HCT116 (cell line): ENCODE results near the gene CDC14A. TPM values are rescaled to one million over a fixed set of nuclear protein-coding genes. Genes with fewer than 3 reads are reported as not detected.

Experiments used
- ATAC-seq: fragments of 200-7000 bp; cut with Tn5 transposase; 2 replicates; pipeline ENCODE4 v1.9.1; 2020; ENCODE audit warnings: mild to moderate bottlenecking, moderate library complexity
- BruUV-seq: library from RNA; stranded (reverse); fragments of 400-500 nt; replicated peaks from 2 replicates; lab custom pipeline; 2021; lab: Mats Ljungman, UMichigan
- CTCF ChIA-PET: fragments of 300-600 bp; sonication (Branson Sonifier 250); formaldehyde crosslinking; loops from one replicate; lab custom pipeline; 2021; ENCODE audit warnings: antibody characterized with exemption; lab: Charles Lee
- POLR2A ChIA-PET: fragments of 300-600, 350-600 bp; sonication (Branson Sonifier 250); formaldehyde crosslinking; loops from one replicate; lab custom pipeline; 2021; ENCODE audit warnings: antibody characterized with exemption; lab: Charles Lee
- RAD21 ChIA-PET, 2 experiments: fragments of 300-600 bp; sonication (Branson Sonifier 250); formaldehyde crosslinking; loops; one replicate each; lab custom pipeline; 2023; ENCODE audit warnings: low total read pairs in 2 of 2; ENCODE audit not compliant: uncharacterized antibody in 2 of 2, unreplicated experiment in 2 of 2, low non-redundant PET in 1 of 2; lab: Charles Lee
- DNase-seq: peaks from one replicate; pipeline ENCODE4 v3.0.0-alpha.2; 2010; ENCODE audit warnings: low read depth, low spot score
- H2AFZ ChIP-seq: fragments of 200-600 bp; shearing (Covaris generic), sonication (generic); 2 replicates; pipeline ENCODE4 v1.6.1; 2017; ENCODE audit warnings: low read depth, mixed run types, mixed read lengths, antibody characterized with exemption, low read length; ENCODE audit not compliant: poor library complexity, severe bottlenecking
- H3K27ac ChIP-seq: 2 replicates; pipeline ENCODE4 v1.5.1; 2012; ENCODE audit warnings: low read depth, low read length
- H3K27me3 ChIP-seq: fragments of 200-600 bp; sonication (generic); 2 replicates; pipeline ENCODE4 v1.6.1; 2016; ENCODE audit warnings: mixed run types, low read length, mixed read lengths; ENCODE audit not compliant: insufficient read depth
- H3K36me3 ChIP-seq, 2 experiments: fragments of 200-500 bp in 1 of 2; fragments of 200-600 bp in 1 of 2; sonication (Bioruptor generic) in 1 of 2; sonication (generic) in 1 of 2; 2 replicates each; pipeline versions ENCODE4 v1.5.1 to v1.6.1; 2014 to 2016; ENCODE audit warnings: low read length in 2 of 2, inconsistent platforms in 1 of 2, mixed read lengths in 1 of 2, mixed run types in 1 of 2; ENCODE audit not compliant: insufficient read depth in 2 of 2, control insufficient read depth in 1 of 2
- H3K4me1 ChIP-seq, 2 experiments: fragments of 200-600 bp in 1 of 2; sonication (generic) in 1 of 2; 2 replicates each; pipeline versions ENCODE4 v1.5.1 to v1.6.1; 2012 to 2017; ENCODE audit warnings: low read length in 2 of 2, inconsistent platforms in 1 of 2, mild to moderate bottlenecking in 1 of 2, mixed read lengths in 1 of 2, mixed run types in 1 of 2, moderate library complexity in 1 of 2; ENCODE audit not compliant: insufficient read depth in 2 of 2, control insufficient read depth in 1 of 2
- H3K4me2 ChIP-seq: fragments of 200-600 bp; sonication (generic); 2 replicates; pipeline ENCODE4 v1.6.1; 2017; ENCODE audit warnings: mixed run types, low read length, mixed read lengths
- H3K4me3 ChIP-seq, 2 experiments: fragments of 200-600 bp in 1 of 2; sonication (generic) in 1 of 2; replicated peaks in 1 of 2; 2 replicates each; pipeline ENCODE4 v1.5.1; 2011 to 2016; ENCODE audit warnings: low read length in 2 of 2, control low read depth in 1 of 2, low read depth in 1 of 2, mild to moderate bottlenecking in 1 of 2, mixed read lengths in 1 of 2, mixed run types in 1 of 2
- H3K79me2 ChIP-seq: fragments of 200-600 bp; sonication (generic); 2 replicates; pipeline ENCODE4 v1.6.1; 2017; ENCODE audit warnings: mild to moderate bottlenecking, mixed run types, low read length, moderate library complexity, mixed read lengths; ENCODE audit not compliant: insufficient read depth
- H3K9ac ChIP-seq: fragments of 200-600 bp; sonication (generic); 2 replicates; pipeline ENCODE4 v1.6.1; 2016; ENCODE audit warnings: low read length, mixed read lengths
- H3K9me2 ChIP-seq: fragments of 200-600 bp; sonication (generic), shearing (Covaris generic); 2 replicates; pipeline ENCODE4 v1.6.1; 2017; ENCODE audit warnings: mixed run types, mild to moderate bottlenecking, moderate library complexity; ENCODE audit not compliant: insufficient read depth
- H3K9me3 ChIP-seq, 2 experiments: fragments of 200-500 bp in 1 of 2; fragments of 200-600 bp in 1 of 2; sonication (Bioruptor generic) in 1 of 2; sonication (generic) in 1 of 2; 2 replicates each; pipeline ENCODE4 v1.6.1; 2014 to 2017; ENCODE audit warnings: low read length in 2 of 2, mixed read lengths in 2 of 2, inconsistent platforms in 1 of 2, low read depth in 1 of 2, mild to moderate bottlenecking in 1 of 2, mixed run types in 1 of 2, moderate library complexity in 1 of 2; ENCODE audit not compliant: control insufficient read depth in 1 of 2, insufficient read depth in 1 of 2
- H4K20me1 ChIP-seq: fragments of 200-600 bp; sonication (generic), shearing (Covaris generic); 2 replicates; pipeline ENCODE4 v1.6.1; 2017; ENCODE audit warnings: mixed run types, mild to moderate bottlenecking, moderate library complexity; ENCODE audit not compliant: insufficient read depth
- CBX3 ChIP-seq: IDR thresholded peaks from 2 replicates; pipeline ENCODE4 v1.6.1; 2012; ENCODE audit warnings: low read depth
- CEBPB ChIP-seq: IDR thresholded peaks from 2 replicates; pipeline ENCODE4 v1.6.1; 2012; ENCODE audit warnings: low read depth
- EGR1 ChIP-seq: IDR thresholded peaks from 2 replicates; pipeline ENCODE4 v1.6.1; 2012; ENCODE audit warnings: low read depth
- ELF1 ChIP-seq: IDR thresholded peaks from 2 replicates; pipeline ENCODE4 v1.6.1; 2012; ENCODE audit warnings: low read depth, borderline replicate concordance
- EZH2 ChIP-seq: fragments of 200-600 bp; sonication (generic); IDR thresholded peaks from 2 replicates; pipeline ENCODE4 v1.6.1; 2017; ENCODE audit warnings: antibody characterized with exemption, mixed run types
- EZH2phosphoT487 ChIP-seq: fragments of 200-600 bp; IDR thresholded peaks from 2 replicates; pipeline ENCODE4 v1.6.1; 2018; ENCODE audit warnings: antibody characterized with exemption, borderline replicate concordance
- MAX ChIP-seq: IDR thresholded peaks from 2 replicates; pipeline ENCODE4 v1.6.1; 2012
- POLR2A ChIP-seq: IDR thresholded peaks from 2 replicates; pipeline ENCODE4 v1.7.0; 2011; ENCODE audit warnings: borderline replicate concordance; ENCODE audit not compliant: insufficient read depth, insufficient read length; ENCODE audit errors: extremely low read depth
- POLR2AphosphoS5 ChIP-seq: IDR thresholded peaks from 2 replicates; pipeline ENCODE4 v1.6.1; 2011; ENCODE audit warnings: mild to moderate bottlenecking, low read depth, low read length, moderate library complexity
- RAD21 ChIP-seq: IDR thresholded peaks from 2 replicates; pipeline ENCODE4 v1.6.1; 2012; ENCODE audit warnings: low read depth, mild to moderate bottlenecking
- REST ChIP-seq: IDR thresholded peaks from 2 replicates; pipeline ENCODE4 v1.6.1; 2012; ENCODE audit warnings: low read depth
- SIN3A ChIP-seq: IDR thresholded peaks from 2 replicates; pipeline ENCODE4 v1.6.1; 2012; ENCODE audit warnings: low read depth
- SP1 ChIP-seq: IDR thresholded peaks from 2 replicates; pipeline ENCODE4 v1.6.1; 2012; ENCODE audit warnings: low read depth
- SRF ChIP-seq: IDR thresholded peaks from 2 replicates; pipeline ENCODE4 v1.6.1; 2012; ENCODE audit warnings: low read depth
- ZBTB33 ChIP-seq: IDR thresholded peaks from 2 replicates; pipeline ENCODE4 v1.6.1; 2011; ENCODE audit warnings: mild to moderate bottlenecking, low read length, moderate library complexity; ENCODE audit not compliant: insufficient replicate concordance; ENCODE audit errors: extremely low read depth
- ZFX ChIP-seq: fragments of 450-650 bp; IDR thresholded peaks from 2 replicates; pipeline ENCODE4 v1.6.1; 2017
- intact Hi-C: fragments of 100-400 bp; cut with micrococcal nuclease; formaldehyde crosslinking; loops from 2 replicates; pipeline ENCODE4 v1.10.0; 2022
- total RNA-seq: library from RNA; stranded (reverse); gene quantifications from one replicate; pipeline ENCODE4 v1.2.1, GENCODE V29; 2021; ENCODE audit not compliant: unreplicated experiment

CDC14A gene
- total RNA-seq, 1 experiment from 2014 or later: 5.1 TPM

GRCh38 chr1:100506217-100506616 is 153.9 kb downstream of the CDC14A start:
- H3K9me2 ChIP-seq: no peaks in the 10 kb centered on the region
- CTCF ChIA-PET: no interaction called here
- H3K9me3 ChIP-seq: no peaks in the 10 kb centered on the region
- H3K4me2 ChIP-seq: no peak overlapping the region
- no peaks in the 10 kb centered on the region for H3K36me3 ChIP-seq
- no peaks in the 10 kb centered on the region for H3K4me1 ChIP-seq
- TF ChIP-seq EZH2 (no peak), ZBTB33 (no peak), EZH2phosphoT487 (no peak), REST (no peak), CBX3 (no peak), POLR2A (no peak), SP1 (no peak), RAD21 (no peak), SRF (no peak), ELF1 (no peak), EGR1 (no peak), ZFX (no peak), SIN3A (no peak), POLR2AphosphoS5 (no peak), CEBPB (no peak), MAX (no peak)
- intact Hi-C loops: no loop called here
- DNase-seq (no peak), ATAC-seq (no peak)
- H4K20me1 ChIP-seq: no peaks in the 10 kb centered on the region
- H3K27ac ChIP-seq: no peak overlapping the region
- POLR2A ChIA-PET: no interaction called here
- RAD21 ChIA-PET: no interaction called here
- no peaks in the 10 kb centered on the region for H3K27me3 ChIP-seq
- H3K9ac ChIP-seq: no peak overlapping the region
- no peak overlapping the region for H2AFZ ChIP-seq
- no peaks in the 10 kb centered on the region for H3K79me2 ChIP-seq
- BruUV-seq: no TSS peak
- no peak overlapping the region for H3K4me3 ChIP-seq
